GM18907 (cell line): ENCODE measurements around the gene CCDC6.
"Not testable (repeated sequence)": the region's sequence is repeated elsewhere in the genome, so short reads cannot be mapped to it uniquely, and the experiment has no call there.

Experiments used
- ATAC-seq: cut with Tn5 transposase; IDR thresholded peaks from one replicate; pipeline ENCODE4 v1.9.1; 2021; ENCODE audit warnings: mild to moderate bottlenecking, moderate library complexity; ENCODE audit not compliant: unreplicated experiment

Gene CCDC6

GRCh38 chr10:59906417-59907202 lies at the start of gene CCDC6:
Gene CCDC6, minus strand, starts transcription at chr10:59906556. Its CDS starts 132 bp downstream, at chr10:59906424.
- ATAC-seq, result peak; percentile 89

GRCh38 chr10:59954296-59954695 lies 47.9 kb upstream of the CCDC6 start:
- no peak for ATAC-seq

- not testable (repeated sequence) for ATAC-seq
These were observed 47.4 kb upstream of the CCDC6 start for GRCh38 chr10:59953711-59954110.

GRCh38 chr10:59950105-59950504 lies 43.7 kb upstream of the CCDC6 start:
- ATAC-seq, result no peak

- ATAC-seq, result no peak
These were observed 43.3 kb upstream of the CCDC6 start for GRCh38 chr10:59949608-59950007.

- no peak for ATAC-seq
These were observed 39.6 kb upstream of the CCDC6 start for GRCh38 chr10:59945991-59946390.

GRCh38 chr10:59945590-59945989 lies 39.2 kb upstream of the CCDC6 start:
- ATAC-seq, result no peak

- ATAC-seq, result no peak
These were observed 38.1 kb upstream of the CCDC6 start for GRCh38 chr10:59944339-59944935.

- ATAC-seq, result no peak
These were observed 36.2 kb upstream of the CCDC6 start for GRCh38 chr10:59942556-59942955.

GRCh38 chr10:59937720-59938119 lies 31.4 kb upstream of the CCDC6 start:
- no peak for ATAC-seq

- ATAC-seq, result no peak
These were observed 28.3 kb upstream of the CCDC6 start for GRCh38 chr10:59934701-59935100.

GRCh38 chr10:59930788-59931521 lies 24.6 kb upstream of the CCDC6 start:
- ATAC-seq, result not testable (repeated sequence)

GRCh38 chr10:59926086-59926485 lies 19.7 kb upstream of the CCDC6 start:
- no peak for ATAC-seq

- ATAC-seq, result no peak
These were observed 16.6 kb upstream of the CCDC6 start for GRCh38 chr10:59922907-59923306.

GRCh38 chr10:59917922-59918321 lies 11.6 kb upstream of the CCDC6 start:
- ATAC-seq, result no peak

GRCh38 chr10:59913547-59914237 lies 7.3 kb upstream of the CCDC6 start:
- ATAC-seq, result peak; percentile 50

GRCh38 chr10:59910867-59911266 lies 4.5 kb upstream of the CCDC6 start:
- ATAC-seq, result no peak

- ATAC-seq, result no peak
These were observed 3.5 kb upstream of the CCDC6 start for GRCh38 chr10:59909815-59910214.

GRCh38 chr10:59908808-59909143 lies 2.4 kb upstream of the CCDC6 start:
- no peak for ATAC-seq

GRCh38 chr10:59907918-59908807 lies 1.8 kb upstream of the CCDC6 start:
- peak; percentile 27 for ATAC-seq
